Skeletal muscle satellite cell (primary cell): ENCODE results near the gene LRRC53.

ENCODE experiments used
- H3K27me3 ChIP-seq: 2 replicates; pipeline ENCODE4 v1.7.0; 2013; ENCODE audit warnings: low read length; ENCODE audit not compliant: control insufficient read depth, insufficient read depth
- H3K36me3 ChIP-seq: 2 replicates; pipeline ENCODE4 v1.7.0; 2013; ENCODE audit warnings: mild to moderate bottlenecking, control low read depth, low read length; ENCODE audit not compliant: insufficient read depth
- H3K4me1 ChIP-seq: 2 replicates; pipeline ENCODE4 v1.7.0; 2013; ENCODE audit warnings: low read length; ENCODE audit not compliant: control insufficient read depth, insufficient read depth
- H3K4me2 ChIP-seq: 2 replicates; pipeline ENCODE4 v1.7.0; 2013; ENCODE audit warnings: mild to moderate bottlenecking, low read length
- H3K4me3 ChIP-seq: 2 replicates; pipeline ENCODE4 v1.7.0; 2013; ENCODE audit warnings: low read length
- H3K9ac ChIP-seq: 2 replicates; pipeline ENCODE4 v1.7.0; 2013; ENCODE audit warnings: mild to moderate bottlenecking, low read depth, low read length, moderate library complexity
- H3K9me3 ChIP-seq: replicated peaks from 2 replicates; pipeline ENCODE4 v1.7.0; 2013; ENCODE audit warnings: mild to moderate bottlenecking, control low read depth, low read length

Gene LRRC53

GRCh38 chr1:74522148-74522547 is 9.7 kb upstream of the LRRC53 start:
- no peaks in the 10 kb centered on the region for H3K9me3 ChIP-seq
- no peaks in the 10 kb centered on the region for H3K4me1 ChIP-seq
- H3K27me3 ChIP-seq: no peaks in the 10 kb centered on the region
- no peaks in the 10 kb centered on the region for H3K36me3 ChIP-seq
- no peak overlapping the region for H3K4me2 ChIP-seq
- H3K9ac ChIP-seq: no peak overlapping the region
- H3K4me3 ChIP-seq: no peak overlapping the region

- Histone ChIP-seq H3K27me3 (no peaks in the 10 kb centered on the region), H3K4me2 (no peak overlapping the region), H3K9ac (no peak overlapping the region), H3K4me1 (no peaks in the 10 kb centered on the region), H3K9me3 (no peaks in the 10 kb centered on the region), H3K4me3 (no peak overlapping the region), H3K36me3 (no peaks in the 10 kb centered on the region)
These were observed 5.2 kb upstream of the LRRC53 start for GRCh38 chr1:74517599-74518051.

GRCh38 chr1:74513411-74514300 is 1.2 kb upstream of the LRRC53 start:
- H3K9me3 ChIP-seq: no peaks in the 10 kb centered on the region
- H3K4me1 ChIP-seq: no peaks in the 10 kb centered on the region
- no peaks in the 10 kb centered on the region for H3K36me3 ChIP-seq
- H3K9ac ChIP-seq: no peak overlapping the region
- H3K4me3 ChIP-seq: no peak overlapping the region
- no peaks in the 10 kb centered on the region for H3K27me3 ChIP-seq
- H3K4me2 ChIP-seq: no peak overlapping the region

- no peak overlapping the region for H3K9ac ChIP-seq
- H3K4me2 ChIP-seq: no peak overlapping the region
- no peaks in the 10 kb centered on the region for H3K27me3 ChIP-seq
- H3K9me3 ChIP-seq: no peaks in the 10 kb centered on the region
- H3K4me1 ChIP-seq: no peaks in the 10 kb centered on the region
- no peak overlapping the region for H3K4me3 ChIP-seq
- no peaks in the 10 kb centered on the region for H3K36me3 ChIP-seq
These were observed 4.0 kb downstream of the LRRC53 start for GRCh38 chr1:74508449-74508848.

- H3K9ac ChIP-seq: no peak overlapping the region
- no peaks in the 10 kb centered on the region for H3K27me3 ChIP-seq
- H3K9me3 ChIP-seq: no peaks in the 10 kb centered on the region
- H3K36me3 ChIP-seq: no peaks in the 10 kb centered on the region
- no peaks in the 10 kb centered on the region for H3K4me1 ChIP-seq
- H3K4me2 ChIP-seq: no peak overlapping the region
- H3K4me3 ChIP-seq: no peak overlapping the region
These were observed 6.3 kb downstream of the LRRC53 start for GRCh38 chr1:74505928-74506710.

GRCh38 chr1:74504933-74505512 is 7.4 kb downstream of the LRRC53 start:
- Histone ChIP-seq H3K4me3 (no peak overlapping the region), H3K36me3 (no peaks in the 10 kb centered on the region), H3K4me2 (no peak overlapping the region), H3K27me3 (no peaks in the 10 kb centered on the region), H3K4me1 (no peaks in the 10 kb centered on the region), H3K9ac (no peak overlapping the region), H3K9me3 (no peaks in the 10 kb centered on the region)

GRCh38 chr1:74504125-74504932 is 8.1 kb downstream of the LRRC53 start:
- Histone ChIP-seq H3K4me2 (no peak overlapping the region), H3K36me3 (no peaks in the 10 kb centered on the region), H3K9me3 (no peaks in the 10 kb centered on the region), H3K4me1 (no peaks in the 10 kb centered on the region), H3K9ac (no peak overlapping the region), H3K4me3 (no peak overlapping the region), H3K27me3 (no peaks in the 10 kb centered on the region)

- H3K36me3 ChIP-seq: no peaks in the 10 kb centered on the region
- no peaks in the 10 kb centered on the region for H3K4me1 ChIP-seq
- H3K9me3 ChIP-seq: no peaks in the 10 kb centered on the region
- H3K9ac ChIP-seq: no peak overlapping the region
- no peaks in the 10 kb centered on the region for H3K27me3 ChIP-seq
- H3K4me3 ChIP-seq: no peak overlapping the region
- no peak overlapping the region for H3K4me2 ChIP-seq
These were observed 9.6 kb downstream of the LRRC53 start for GRCh38 chr1:74502858-74503257.

- Histone ChIP-seq H3K4me3 (no peak overlapping the region), H3K4me1 (no peaks in the 10 kb centered on the region), H3K36me3 (no peaks in the 10 kb centered on the region)
These were observed 10.0 kb downstream of the LRRC53 start for GRCh38 chr1:74502432-74502831.

GRCh38 chr1:74498901-74499300 is 13.5 kb downstream of the LRRC53 start:
- H3K4me3 ChIP-seq: no peak overlapping the region
- no peak overlapping the region for H3K4me2 ChIP-seq
- H3K9me3 ChIP-seq: no peaks in the 10 kb centered on the region
- no peak overlapping the region for H3K9ac ChIP-seq
- no peaks in the 10 kb centered on the region for H3K27me3 ChIP-seq
- H3K4me1 ChIP-seq: no peaks in the 10 kb centered on the region
- no peaks in the 10 kb centered on the region for H3K36me3 ChIP-seq

More at GRCh38 chr1:74502432-74502831, 10.0 kb downstream of the LRRC53 start:
- Histone ChIP-seq H3K27me3 (no peaks in the 10 kb centered on the region), H3K4me2 (no peak overlapping the region), H3K9me3 (no peaks in the 10 kb centered on the region), H3K9ac (no peak overlapping the region)

GRCh38 chr1:74496669-74497068 is 15.7 kb downstream of the LRRC53 start:
- no peaks in the 10 kb centered on the region for H3K9me3 ChIP-seq
- no peaks in the 10 kb centered on the region for H3K36me3 ChIP-seq
- no peak overlapping the region for H3K4me2 ChIP-seq
- no peaks in the 10 kb centered on the region for H3K27me3 ChIP-seq
- H3K4me1 ChIP-seq: no peaks in the 10 kb centered on the region
- H3K4me3 ChIP-seq: no peak overlapping the region
- no peak overlapping the region for H3K9ac ChIP-seq
